Measurements from ENCODE around the gene CIT.

The CIT gene

DNA sequence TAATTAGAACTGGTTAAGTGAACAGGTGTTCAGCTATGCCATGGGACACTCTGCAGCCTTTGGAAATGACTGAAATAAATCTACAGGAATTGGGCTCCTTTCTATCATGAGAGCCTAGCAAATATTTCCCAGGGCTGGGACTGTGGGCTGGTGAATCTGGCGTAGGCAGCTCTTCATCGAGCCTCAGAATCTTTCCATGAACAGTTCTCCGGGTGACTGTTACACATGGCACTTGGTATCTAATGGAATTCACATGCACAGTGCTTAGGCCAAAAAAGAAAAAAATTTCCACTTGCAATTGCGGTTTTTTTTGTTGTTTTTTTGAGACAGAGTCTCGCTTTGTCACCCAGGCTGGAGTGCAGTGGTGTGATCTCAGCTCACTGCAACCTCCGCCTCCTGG is 177.0 kb downstream of the CIT start:
- no peak for DNase-seq (ENCODE audit: low read depth in 2 of 2)

DNA sequence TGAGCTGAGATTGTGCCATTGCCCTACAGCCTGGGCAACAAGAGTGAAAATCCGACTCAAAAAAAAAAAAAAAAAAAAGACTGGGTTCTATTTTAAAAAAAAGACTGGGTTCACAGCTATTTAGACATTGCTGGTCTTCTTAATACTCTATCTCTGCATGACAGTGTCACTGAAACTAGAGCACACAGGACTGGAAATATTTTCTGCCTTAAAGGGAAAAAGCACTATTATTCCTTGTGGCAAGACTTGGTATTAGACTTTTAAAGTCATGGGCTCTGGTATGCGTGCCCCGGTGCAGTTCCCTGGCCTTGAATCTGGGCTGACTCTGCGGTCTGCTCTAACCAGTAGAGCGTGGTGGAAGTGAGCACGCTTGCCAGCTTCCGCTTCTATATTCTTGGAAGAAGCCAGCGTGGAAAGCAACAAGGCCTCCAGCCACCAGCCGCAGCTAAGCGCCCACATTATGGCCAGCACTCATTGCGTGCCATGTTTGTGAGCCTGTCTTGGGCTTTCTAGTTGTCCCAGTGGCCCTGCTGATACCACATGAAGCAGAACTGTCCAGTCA is 177.8 kb downstream of the CIT start:
- DNase-seq (ENCODE audit: low read depth in 2 of 2): no peak

DNA sequence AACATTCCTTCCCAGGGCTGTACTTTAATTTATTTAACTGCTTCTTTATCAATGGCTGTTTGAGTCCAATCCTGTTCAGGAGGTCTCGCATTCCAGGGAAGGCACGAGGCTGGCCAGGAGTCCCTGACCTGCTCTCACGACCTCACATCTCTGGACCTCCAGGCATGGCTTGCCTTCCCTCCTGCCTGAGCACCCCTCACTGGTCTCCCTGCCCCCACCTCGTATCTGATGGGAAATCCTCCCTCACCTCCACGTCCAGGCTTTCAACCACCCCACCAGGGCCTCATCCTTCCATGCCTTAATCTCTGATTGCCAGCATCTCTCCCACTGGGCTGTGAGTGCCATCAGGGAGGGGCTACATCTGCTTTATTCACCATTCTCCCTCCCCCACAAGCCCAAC is 180.2 kb downstream of the CIT start:
- no peak for DNase-seq (ENCODE audit: low read depth in 2 of 2)

DNA sequence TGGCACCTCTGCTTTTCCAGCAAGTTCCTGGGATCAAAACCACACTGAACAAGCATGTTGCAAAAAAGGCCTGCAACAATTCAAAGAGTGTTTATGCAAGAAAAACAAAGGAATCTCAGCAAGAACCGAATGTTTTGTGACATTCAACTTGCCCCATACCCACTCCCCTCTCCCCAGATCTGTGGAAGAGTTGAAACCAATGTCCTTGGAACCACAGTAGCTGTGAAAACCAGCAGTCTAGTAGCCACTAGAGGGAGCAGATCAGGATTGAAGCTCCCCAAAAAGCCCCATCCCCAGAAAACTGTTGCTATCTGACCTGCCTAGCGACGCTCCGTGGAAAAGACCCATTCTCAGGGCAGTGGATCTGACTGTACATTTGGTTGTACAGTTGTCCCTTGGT is 182.1 kb downstream of the CIT start:
- no peak for DNase-seq (ENCODE audit: low read depth in 2 of 2)

DNA sequence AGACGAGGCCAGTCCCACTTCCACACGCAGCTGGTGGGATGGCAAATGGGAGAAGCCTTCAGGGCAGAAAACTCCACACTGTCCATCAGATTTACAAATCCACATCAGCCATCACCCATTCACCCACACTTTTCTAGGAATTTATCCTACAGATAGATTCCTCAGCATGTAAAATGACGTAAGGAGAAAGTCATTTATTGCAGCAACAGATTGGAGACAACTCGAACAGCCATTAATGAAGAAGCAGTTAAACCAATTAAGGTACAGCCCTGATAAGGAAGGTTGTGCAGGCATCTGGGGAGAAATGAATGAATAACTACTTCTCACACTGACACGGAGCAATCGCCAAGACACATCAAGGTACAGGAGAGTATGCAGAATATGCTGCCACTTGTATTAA is 183.0 kb downstream of the CIT start:
- no peak for DNase-seq (ENCODE audit: low read depth in 2 of 2)

DNA sequence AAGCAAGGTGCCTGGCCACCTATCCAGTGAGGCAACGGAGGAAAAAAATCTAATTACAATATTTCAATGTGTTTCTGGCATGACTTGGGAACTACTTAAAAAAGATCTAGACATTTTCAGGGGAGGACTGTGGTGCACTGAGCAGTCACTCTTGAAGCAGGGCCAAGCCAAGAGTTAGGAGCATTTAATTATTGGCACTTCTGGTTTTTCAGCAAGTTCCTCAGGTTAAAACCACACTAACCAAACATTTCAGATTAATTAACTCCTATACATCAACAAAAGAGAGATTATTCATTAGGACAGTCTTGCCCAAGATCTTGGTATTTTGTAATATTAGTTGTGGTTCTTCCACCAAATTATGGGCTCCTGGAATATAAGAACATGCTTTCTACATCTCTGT is 183.6 kb downstream of the CIT start:
- DNase-seq (ENCODE audit: low read depth in 2 of 2): no peak

DNA sequence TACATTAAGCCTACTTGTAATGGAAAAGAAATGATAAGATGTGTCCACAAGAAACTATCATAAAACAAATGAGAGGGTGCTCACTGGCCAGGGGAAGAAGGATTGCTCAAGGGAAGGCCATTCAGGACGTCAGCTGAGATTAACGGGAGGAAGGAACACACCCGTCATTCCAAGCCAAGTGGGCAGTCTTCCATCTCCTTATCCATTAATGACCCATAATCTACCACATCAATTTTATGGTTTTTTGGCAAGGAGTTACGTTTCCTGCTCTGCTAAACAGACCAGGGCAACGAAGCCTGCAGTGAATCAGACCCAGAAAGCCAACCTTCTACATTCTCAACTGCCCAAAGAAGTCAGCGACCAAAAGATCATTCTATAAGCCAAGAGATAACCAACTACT is 184.1 kb downstream of the CIT start:
- DNase-seq (ENCODE audit: low read depth in 2 of 2): no peak

DNA sequence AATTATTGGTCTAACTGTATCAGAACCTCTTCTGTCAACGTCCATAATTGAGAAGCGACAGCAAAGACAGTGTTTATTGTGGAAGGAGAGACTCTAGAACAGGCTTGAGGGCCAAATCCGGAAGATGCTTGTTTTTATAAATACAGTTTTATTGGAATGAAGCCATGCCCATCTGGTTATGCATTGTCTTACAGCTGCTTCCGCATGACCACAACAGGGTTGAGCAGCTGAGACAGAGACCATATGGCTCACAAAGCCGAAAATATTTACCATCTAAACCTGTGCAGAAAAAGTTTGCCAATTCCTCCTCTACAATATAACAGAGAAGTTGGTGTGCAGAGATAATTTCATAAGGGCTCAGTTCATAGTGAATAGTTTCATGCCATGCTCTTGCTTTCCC is 184.7 kb downstream of the CIT start:
- no peak for DNase-seq (ENCODE audit: low read depth in 2 of 2)

DNA sequence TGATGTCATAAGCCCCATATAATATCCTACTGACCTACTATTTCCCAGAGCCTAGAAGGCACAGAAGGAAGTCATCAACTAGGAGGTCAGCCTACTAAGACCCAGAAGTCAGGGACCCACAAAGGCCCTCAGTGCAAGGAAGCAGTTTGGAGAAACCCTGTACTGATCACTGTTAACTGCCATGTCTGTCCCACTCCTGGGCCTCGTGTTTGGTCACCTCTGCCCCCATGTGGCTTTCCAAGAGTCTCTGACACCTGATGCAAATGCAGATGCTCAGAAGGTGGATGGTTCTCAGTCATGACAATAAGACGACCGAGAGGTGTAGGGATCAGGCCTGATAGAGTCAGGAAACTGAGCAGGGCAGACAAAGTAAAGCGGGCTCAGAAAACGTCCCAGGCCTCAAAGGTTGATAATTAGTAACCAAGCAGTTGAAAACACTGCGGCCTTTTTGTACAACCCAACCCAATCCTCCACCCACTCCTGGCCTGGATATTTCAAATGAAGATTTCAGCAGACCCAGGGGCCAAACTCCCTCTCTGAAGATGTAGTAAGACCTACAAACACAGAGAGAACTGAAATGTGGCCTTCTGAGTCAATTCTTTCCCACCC is 185.8 kb downstream of the CIT start:
- no peak for DNase-seq (ENCODE audit: low read depth in 2 of 2)

DNA sequence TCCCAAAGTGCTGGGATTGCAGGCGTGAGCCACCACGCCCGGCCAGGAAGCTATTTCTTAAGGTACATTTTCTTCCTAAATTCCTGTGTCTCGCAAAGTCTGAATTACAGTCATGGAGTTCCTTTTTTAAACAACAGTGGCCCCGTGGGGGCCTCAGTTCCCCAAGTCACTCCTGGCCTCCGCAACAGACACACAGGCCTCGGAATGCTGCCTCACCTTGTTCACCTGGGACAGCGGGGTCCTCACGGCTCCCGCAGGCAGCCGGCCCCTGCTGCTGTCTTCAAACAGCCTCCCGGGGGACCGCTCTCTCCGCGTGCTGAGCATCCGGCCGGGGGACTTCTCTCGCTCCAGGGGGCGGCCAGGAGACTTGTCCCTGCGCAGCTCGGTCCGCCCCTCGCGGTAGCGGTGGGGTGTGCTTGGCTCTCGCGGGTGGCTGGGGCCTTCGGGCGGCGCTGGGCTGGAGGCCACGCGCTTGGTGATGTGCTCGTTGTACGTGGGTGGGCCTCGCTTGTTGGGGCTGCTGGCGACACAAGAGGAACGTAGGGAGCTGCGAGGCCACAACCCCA is 187.1 kb downstream of the CIT start:
- no peak for DNase-seq (ENCODE audit: low read depth in 2 of 2)

DNA sequence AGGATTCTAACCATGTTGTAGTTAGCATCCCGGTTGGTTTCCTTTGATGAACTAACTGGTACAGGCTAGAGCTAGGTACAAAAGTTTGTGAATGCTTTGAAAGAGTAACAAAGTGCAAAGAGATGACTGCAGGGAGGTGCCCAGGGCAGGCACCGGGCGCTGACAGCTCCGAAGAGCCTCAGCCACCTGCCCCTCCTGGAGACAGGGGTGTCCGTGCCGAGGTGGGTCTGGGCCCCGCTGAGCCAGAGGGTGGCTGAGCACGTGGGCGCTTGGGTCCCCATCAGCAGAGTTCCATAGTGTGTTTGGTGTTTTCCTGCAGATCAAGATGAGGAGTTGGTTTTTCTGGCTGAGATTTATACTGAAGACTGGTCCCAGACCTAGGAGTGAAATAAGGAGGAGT is 189.2 kb downstream of the CIT start:
- no peak for DNase-seq (ENCODE audit: low read depth in 2 of 2)

DNA sequence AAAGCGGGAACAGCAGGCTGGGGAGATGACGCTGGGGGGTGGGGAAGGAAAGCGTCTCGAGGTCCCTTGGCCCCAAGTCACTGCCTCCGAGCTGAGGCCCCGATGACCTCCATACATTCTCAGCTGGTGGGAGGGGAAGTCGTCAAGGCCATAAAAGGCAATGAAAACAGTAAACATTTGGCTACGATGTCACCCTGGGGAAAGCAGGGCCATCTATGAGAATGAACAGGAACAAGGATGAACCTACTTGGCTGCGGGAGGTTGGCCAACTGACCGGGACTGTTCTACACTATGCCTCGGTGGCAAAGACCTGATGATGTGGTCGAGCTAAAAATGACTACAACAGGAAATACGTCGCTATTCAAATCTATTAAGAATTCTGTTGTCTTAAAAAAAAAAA is 189.7 kb downstream of the CIT start:
- no peak for DNase-seq (ENCODE audit: low read depth in 2 of 2)

DNA sequence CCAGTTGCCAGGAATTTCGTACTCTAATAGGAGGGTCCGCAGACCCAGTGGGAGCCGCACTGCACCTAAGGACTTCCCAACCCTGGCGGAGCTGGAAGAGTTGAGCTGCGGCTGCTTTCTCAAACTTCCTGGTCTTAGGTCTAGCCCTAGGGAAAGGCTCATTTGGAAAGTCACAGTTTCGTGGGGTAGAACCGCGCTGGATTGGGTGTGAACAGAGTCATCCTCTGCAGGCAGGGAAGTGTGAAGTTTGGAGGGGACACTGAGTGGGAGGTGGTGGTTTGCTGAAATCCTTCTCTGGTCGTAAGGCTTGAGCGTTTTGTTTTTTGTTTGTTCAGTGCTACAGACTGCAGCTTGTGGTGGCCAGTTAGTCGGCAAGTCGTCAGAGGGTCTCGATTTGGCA is 190.3 kb downstream of the CIT start:
- DNase-seq (ENCODE audit: low read depth in 2 of 2): no peak

DNA sequence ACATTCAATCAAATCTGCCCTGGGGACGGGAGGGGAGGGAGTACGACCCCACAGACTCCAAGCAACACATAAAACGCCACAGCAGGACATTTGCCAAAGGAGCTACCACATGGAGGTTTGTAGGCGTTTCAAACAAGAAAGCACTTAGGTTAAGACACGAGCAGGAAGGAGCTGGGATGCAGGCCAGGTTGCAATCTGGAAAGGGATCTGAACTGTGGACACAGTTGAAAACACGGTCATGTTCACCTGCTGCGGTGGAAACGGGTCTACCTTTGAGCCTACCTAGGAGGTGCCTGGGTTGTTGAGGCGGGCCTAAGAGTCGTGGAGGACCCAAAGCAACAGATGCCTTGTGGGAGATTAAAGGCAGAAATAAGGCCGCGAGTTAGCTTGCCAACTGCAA is 190.8 kb downstream of the CIT start:
- no peak for DNase-seq (ENCODE audit: low read depth in 2 of 2)

DNA sequence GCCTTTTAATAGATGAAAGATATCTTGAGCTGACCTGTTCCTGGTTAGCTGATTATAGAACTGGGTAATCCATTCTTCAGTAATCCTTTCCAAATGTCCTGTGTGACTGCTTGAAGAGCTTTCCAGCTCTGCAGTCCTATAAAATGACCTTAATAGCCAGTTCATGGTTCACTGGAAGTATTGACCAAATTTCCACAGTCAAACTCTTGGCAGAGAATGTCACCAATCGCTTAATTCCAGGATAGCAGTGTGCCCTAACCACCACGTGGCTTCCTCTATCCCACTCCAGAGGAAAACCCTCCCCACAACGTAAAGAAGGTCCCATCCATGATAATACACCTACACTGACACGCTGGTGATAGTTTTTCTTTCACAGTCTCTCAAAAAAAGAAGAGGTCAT is 191.7 kb downstream of the CIT start:
- no peak for DNase-seq (ENCODE audit: low read depth in 2 of 2)

DNA sequence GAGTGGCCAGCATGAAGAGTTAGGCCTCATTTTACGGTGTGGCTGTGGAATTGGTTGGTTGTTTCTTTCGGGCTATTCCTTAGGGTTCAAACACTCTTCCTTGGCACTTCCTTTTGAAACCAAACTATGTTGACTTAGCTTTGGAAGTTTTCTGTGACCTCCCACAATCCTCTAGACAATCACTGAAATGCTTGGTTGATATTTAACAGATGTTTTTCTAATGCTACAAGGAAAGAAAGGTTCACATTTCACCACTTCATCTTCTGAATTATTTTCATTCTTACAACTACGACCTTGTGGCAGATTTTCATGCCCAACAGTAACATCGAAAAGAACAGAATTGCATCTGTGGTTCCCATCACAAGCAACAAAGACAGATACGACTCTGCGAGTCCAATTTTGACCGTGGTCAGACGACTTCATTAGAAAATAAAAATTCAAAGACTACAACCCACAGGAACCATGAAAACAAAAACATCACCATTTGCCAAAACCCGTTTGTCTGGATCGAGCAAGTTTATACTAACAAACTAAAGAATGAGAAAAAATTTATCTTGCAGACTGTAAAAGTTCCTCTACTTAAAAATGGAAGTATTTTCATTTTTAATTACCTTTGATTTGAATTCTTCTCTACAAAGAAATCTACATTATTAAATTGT is 192.3 kb downstream of the CIT start:
- no peak for DNase-seq (ENCODE audit: low read depth in 2 of 2)

DNA sequence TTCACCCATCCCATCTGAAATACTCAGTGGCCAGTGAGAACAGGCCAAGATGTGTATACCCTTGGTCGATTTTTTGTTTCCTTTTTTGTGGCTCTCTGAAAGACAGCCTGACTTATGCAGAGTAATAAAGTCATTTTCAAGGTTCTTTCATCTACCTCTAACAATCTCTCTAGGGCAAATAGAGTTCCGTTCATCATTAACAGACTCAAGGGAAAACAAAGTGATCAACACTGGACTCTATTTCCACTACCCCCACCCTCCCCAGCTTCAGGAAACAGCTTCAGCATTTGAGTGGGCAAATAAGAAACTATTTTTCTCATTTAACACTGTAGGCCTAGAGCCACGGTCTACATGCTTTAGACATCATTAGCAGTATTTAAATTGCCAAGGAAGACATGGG is 193.3 kb downstream of the CIT start:
- DNase-seq (ENCODE audit: low read depth in 2 of 2): no peak

DNA sequence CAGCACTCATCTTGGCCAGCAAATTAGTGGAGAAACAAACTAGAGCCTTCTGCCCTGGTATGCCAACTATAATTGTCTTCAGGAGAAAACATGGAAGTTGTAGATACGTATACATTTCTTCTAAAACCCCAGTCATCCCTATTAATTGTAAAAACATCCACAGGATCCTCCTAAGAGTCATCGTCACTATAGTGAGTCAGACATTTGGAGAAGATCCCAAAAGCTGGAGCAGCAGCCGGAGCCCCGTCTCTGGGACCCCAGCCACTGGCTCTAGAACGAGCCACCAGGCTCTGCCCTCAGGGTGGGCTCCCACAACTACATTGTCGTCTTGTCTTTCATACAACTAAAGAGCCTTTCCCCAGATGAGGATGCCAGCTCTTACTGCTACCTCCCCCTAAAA is 193.7 kb downstream of the CIT start:
- no peak for DNase-seq (ENCODE audit: low read depth in 2 of 2)

DNA sequence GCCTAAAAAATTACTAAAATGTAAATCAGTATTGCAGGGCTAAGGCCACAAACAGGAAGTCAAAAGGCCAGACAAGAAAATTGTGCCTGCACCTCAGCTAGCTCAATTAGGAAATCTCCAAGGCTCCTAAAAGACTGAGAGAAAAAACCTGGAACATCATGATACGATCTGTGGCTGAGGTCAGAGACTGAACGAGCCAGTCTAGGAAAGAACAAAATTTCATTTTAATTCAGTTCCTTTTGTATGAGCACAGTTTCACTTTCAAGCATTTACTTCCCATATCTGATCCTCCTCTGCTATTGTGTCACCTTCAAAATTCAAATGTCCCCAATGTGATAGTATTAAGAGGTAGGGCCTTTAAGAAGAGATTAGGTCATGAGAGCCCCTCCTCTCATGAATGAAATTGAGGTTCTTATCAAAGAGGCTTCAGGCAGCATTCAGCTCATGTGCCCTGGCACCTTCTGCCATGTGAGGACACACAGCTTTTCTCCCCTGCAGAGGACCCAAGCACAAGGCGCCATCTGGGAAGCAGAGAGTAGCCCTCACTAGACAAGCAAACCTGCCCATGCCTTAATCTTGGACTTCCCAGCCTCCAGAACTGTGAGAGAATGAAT is 194.4 kb downstream of the CIT start:
- no peak for DNase-seq (ENCODE audit: low read depth in 2 of 2)

DNA sequence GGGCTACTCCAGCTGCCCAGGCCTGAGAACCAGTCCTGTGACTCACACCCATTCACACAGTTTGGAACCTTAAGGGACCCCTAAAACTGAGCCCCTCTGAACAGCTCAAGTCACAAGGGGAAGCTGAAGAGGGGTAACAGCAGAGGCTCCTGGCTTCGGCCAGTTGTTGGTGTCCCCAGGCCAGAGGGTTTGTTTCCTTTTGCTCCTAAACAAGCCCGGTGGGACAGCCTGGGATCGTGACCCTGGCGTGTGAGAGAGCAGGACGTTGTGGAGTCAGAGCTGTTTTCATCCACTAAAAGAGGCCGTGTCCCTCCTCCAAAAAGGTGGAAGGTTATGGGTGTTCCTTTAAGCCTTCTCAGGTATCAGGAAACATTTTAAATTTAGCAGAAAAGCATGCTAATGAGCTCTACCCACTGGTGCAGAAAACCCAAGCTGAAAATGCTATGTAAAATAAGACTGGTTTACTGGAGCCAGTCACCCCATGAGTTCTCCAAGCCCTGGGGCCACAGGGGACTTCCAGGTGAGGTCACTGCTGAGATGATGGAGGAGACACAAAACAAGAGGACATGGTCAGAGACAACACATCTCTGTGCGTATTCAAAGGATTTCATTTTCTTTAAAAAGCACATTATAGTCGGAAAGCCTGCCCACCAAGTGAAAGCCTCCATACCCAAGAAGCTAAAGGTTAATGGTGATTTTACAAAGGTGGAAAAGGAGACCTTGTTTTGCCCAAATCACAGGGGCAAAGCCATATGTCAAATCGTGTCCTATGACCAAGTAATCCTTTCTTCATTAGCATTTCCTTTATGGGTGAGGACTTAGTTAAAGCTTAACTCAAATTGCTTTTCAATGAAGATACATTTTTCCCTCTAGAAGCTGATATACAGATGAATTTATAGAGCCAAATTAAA is 195.1 kb downstream of the CIT start:
- DNase-seq (ENCODE audit: low read depth in 2 of 2): no peak

DNA sequence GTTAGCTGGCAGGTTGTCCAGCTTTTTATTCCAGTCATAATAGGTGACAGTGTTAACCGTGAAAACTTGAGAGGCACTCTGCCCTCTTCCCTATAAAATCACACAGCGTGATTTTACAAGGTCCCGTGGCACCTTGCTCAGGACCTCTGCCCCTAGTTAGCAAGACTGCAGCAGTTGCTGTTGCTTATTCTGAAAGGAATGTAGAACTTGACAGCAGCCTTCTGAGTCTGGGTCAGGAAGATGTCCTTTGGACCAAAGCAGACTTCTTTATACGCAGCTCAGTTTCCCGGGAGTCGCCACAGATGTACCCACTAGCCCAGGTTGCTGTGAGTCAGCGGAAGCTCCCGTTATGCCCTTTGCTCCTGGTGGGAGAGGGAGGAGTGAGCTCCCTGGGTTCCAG is 196.0 kb downstream of the CIT start:
- DNase-seq (ENCODE audit: low read depth in 2 of 2): no peak

DNA sequence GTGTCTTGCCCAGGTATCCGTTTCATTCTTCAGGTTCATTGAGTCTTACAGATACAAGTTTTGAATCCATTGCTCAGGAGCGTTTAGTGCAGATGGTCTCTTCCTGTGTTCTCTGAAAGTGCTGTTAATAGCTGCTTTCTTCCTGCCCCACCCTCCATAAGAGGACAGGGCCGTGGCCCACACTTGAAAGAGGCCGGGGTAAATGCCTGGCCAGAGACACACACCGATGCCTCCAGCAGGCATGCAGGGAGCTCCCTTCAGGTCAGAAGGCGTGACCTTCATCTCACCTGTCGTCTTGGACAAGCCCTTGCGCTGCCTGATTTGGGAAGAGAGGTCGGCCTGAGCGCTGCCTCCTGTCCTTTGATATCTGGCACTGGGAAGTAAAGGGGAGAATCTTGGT is 197.6 kb downstream of the CIT start:
- no peak for DNase-seq (ENCODE audit: low read depth in 2 of 2)

All from stimulated activated CD4-positive, alpha-beta T cell treated with anti-CD3 and anti-CD28 coated beads, Interleukin-4, amount 100 ng/mL, for 48 hours (primary cell).